ENCODE measurements around the gene ITM2A. TPM values are rescaled to one million over a fixed set of nuclear protein-coding genes. Genes with fewer than 3 reads are reported as not detected.

ITM2A gene
- total RNA-seq, 1 experiment from 2014 or later, result not detected

DNA sequence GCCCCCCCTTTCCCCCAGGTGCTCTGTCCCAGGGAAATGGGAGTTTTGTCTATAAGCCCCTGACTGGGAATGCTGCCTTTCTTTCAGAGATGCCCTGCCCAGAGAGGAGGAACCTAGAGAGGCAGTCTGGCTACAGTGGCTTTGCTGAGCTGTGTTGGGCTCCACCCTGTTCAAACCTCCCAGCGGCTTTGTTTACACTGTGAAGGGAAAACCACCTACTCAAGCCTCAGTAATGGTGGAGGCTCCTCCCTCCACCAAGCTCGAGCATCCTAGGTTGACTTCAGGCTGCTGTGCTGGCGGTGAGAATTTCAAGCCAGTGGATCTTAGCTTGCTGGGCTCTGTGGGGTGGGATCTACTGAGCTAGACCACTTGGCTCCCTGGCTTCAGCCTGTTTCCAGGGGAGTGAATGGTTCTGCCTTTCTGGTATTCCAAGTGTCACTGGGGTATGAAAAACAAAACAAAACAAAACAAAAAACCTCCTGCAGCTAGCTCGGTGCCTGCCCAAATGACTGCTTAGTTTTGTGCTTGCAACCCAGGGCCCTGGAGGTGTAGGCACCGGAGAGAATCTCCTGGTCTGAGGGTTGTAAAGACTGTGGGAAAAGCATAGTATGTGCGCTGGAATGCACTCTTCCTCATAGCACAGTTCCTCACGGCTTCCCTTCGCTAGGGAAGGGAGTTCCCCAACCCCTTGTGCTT, 41.7 kb downstream of the ITM2A start:
- ChIA-PET CTCF (no interaction called here), POLR2A (no interaction called here), RAD21 (ENCODE audit: low non-redundant PET in 1 of 2, low total read pairs in 2 of 2, uncharacterized antibody in 2 of 2, unreplicated experiment in 2 of 2) (no interaction called here)
- BruUV-seq (replicated peaks), result no TSS peak
- intact Hi-C loops (cut with micrococcal nuclease), result no loop called here
- Histone ChIP-seq H3K9me3 (ENCODE audit: control insufficient read depth in 1 of 2, insufficient read depth in 1 of 2, low read depth in 1 of 2, low read length in 2 of 2) (no peaks in the 10 kb centered on the region), H3K9ac (ENCODE audit: low read length) (no peak overlapping the region), H3K27ac (ENCODE audit: low read depth, low read length) (no peak overlapping the region), H3K4me1 (ENCODE audit: control insufficient read depth in 1 of 2, insufficient read depth in 2 of 2, low read length in 2 of 2) (no peaks in the 10 kb centered on the region), H3K9me2 (ENCODE audit: insufficient read depth) (no peaks in the 10 kb centered on the region), H3K79me2 (ENCODE audit: insufficient read depth, low read length) (no peaks in the 10 kb centered on the region), H2AFZ (ENCODE audit: low read depth, low read length, poor library complexity, severe bottlenecking) (no peak overlapping the region), H3K4me3 (replicated peaks in 1 of 2; ENCODE audit: low read depth in 1 of 2, low read length in 2 of 2) (no peak overlapping the region), H3K4me2 (ENCODE audit: low read length) (no peak overlapping the region), H3K27me3 (ENCODE audit: insufficient read depth, low read length) (no peaks in the 10 kb centered on the region), H3K36me3 (ENCODE audit: control insufficient read depth in 1 of 2, insufficient read depth in 2 of 2, low read length in 2 of 2) (no peaks in the 10 kb centered on the region), H4K20me1 (ENCODE audit: insufficient read depth) (no peaks in the 10 kb centered on the region)
- TF ChIP-seq ZFX (IDR thresholded peaks at IDR 0.05) (no peak), CBX3 (IDR thresholded peaks at IDR 0.05; ENCODE audit: low read depth) (no peak), FOSL1 (IDR thresholded peaks at IDR 0.05; ENCODE audit: low read depth) (no peak), EZH2phosphoT487 (IDR thresholded peaks at IDR 0.05; ENCODE audit: borderline replicate concordance) (no peak), TCF7L2 (IDR thresholded peaks at IDR 0.05; ENCODE audit: borderline replicate concordance, extremely low read depth, insufficient read depth, insufficient read length) (no peak), EZH2 (IDR thresholded peaks at IDR 0.05) (no peak), EGR1 (IDR thresholded peaks at IDR 0.05; ENCODE audit: low read depth) (no peak), SRF (IDR thresholded peaks at IDR 0.05; ENCODE audit: low read depth) (no peak), POLR2AphosphoS5 (IDR thresholded peaks at IDR 0.05; ENCODE audit: low read depth, low read length) (no peak), ELF1 (IDR thresholded peaks at IDR 0.05; ENCODE audit: borderline replicate concordance, low read depth) (no peak), CEBPB (IDR thresholded peaks at IDR 0.05; ENCODE audit: low read depth) (no peak), RAD21 (IDR thresholded peaks at IDR 0.05; ENCODE audit: low read depth) (no peak), ZNF274 (IDR thresholded peaks at IDR 0.05; ENCODE audit: low read depth, low read length) (no peak), YY1 (IDR thresholded peaks at IDR 0.05; ENCODE audit: extremely low read depth, insufficient replicate concordance, low read depth, low read length) (no peak), JUND (IDR thresholded peaks at IDR 0.05) (no peak), SIN3A (IDR thresholded peaks at IDR 0.05; ENCODE audit: low read depth) (no peak)
- TF ChIP-seq, protein P1, sequence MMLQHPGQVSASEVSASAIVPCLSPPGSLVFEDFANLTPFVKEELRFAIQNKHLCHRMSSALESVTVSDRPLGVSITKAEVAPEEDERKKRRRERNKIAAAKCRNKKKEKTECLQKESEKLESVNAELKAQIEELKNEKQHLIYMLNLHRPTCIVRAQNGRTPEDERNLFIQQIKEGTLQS (IDR thresholded peaks at IDR 0.05), result no peak
- TF ChIP-seq, protein P2, sequence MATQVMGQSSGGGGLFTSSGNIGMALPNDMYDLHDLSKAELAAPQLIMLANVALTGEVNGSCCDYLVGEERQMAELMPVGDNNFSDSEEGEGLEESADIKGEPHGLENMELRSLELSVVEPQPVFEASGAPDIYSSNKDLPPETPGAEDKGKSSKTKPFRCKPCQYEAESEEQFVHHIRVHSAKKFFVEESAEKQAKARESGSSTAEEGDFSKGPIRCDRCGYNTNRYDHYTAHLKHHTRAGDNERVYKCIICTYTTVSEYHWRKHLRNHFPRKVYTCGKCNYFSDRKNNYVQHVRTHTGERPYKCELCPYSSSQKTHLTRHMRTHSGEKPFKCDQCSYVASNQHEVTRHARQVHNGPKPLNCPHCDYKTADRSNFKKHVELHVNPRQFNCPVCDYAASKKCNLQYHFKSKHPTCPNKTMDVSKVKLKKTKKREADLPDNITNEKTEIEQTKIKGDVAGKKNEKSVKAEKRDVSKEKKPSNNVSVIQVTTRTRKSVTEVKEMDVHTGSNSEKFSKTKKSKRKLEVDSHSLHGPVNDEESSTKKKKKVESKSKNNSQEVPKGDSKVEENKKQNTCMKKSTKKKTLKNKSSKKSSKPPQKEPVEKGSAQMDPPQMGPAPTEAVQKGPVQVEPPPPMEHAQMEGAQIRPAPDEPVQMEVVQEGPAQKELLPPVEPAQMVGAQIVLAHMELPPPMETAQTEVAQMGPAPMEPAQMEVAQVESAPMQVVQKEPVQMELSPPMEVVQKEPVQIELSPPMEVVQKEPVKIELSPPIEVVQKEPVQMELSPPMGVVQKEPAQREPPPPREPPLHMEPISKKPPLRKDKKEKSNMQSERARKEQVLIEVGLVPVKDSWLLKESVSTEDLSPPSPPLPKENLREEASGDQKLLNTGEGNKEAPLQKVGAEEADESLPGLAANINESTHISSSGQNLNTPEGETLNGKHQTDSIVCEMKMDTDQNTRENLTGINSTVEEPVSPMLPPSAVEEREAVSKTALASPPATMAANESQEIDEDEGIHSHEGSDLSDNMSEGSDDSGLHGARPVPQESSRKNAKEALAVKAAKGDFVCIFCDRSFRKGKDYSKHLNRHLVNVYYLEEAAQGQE (IDR thresholded peaks at IDR 0.05; ENCODE audit: low read depth), result no peak
- TF ChIP-seq, protein P3, sequence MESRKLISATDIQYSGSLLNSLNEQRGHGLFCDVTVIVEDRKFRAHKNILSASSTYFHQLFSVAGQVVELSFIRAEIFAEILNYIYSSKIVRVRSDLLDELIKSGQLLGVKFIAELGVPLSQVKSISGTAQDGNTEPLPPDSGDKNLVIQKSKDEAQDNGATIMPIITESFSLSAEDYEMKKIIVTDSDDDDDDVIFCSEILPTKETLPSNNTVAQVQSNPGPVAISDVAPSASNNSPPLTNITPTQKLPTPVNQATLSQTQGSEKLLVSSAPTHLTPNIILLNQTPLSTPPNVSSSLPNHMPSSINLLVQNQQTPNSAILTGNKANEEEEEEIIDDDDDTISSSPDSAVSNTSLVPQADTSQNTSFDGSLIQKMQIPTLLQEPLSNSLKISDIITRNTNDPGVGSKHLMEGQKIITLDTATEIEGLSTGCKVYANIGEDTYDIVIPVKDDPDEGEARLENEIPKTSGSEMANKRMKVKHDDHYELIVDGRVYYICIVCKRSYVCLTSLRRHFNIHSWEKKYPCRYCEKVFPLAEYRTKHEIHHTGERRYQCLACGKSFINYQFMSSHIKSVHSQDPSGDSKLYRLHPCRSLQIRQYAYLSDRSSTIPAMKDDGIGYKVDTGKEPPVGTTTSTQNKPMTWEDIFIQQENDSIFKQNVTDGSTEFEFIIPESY (IDR thresholded peaks at IDR 0.05; ENCODE audit: extremely low read depth, insufficient replicate concordance, low read length), result no peak
- TF ChIP-seq, protein P4, sequence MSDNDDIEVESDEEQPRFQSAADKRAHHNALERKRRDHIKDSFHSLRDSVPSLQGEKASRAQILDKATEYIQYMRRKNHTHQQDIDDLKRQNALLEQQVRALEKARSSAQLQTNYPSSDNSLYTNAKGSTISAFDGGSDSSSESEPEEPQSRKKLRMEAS (IDR thresholded peaks at IDR 0.05), result no peak
- ATAC-seq (no peak), DNase-seq (ENCODE audit: low read depth, low spot score) (no peak)
